IMR-90 (cell line): Measurements from ENCODE around the gene SLC29A1. TPM values are rescaled to one million over a fixed set of nuclear protein-coding genes. Genes with fewer than 3 reads are reported as not detected.

Source experiments
- ATAC-seq: fragments of 200-7000 bp; cut with Tn5 transposase; 2 replicates; pipeline ENCODE4 v1.9.1; 2020; ENCODE audit warnings: low read depth, mild to moderate bottlenecking, moderate library complexity
- BruUV-seq: library from RNA; stranded (reverse); fragments of 400-500 nt; replicated peaks from 2 replicates; lab custom pipeline; 2021; lab: Mats Ljungman, UMichigan
- CTCF ChIA-PET: fragments of 300-600 bp; formaldehyde crosslinking; extraction: SDS; loops from one replicate; lab custom pipeline; 2021; ENCODE audit warnings: antibody characterized with exemption; lab: Yijun Ruan, JAX
- POLR2A ChIA-PET: fragments of 300-600 bp; sonication (Branson Sonifier 250); formaldehyde crosslinking; loops from one replicate; lab custom pipeline; 2022; ENCODE audit warnings: antibody characterized with exemption; ENCODE audit not compliant: unreplicated experiment; lab: Charles Lee
- DNase-seq: peaks from one replicate; pipeline ENCODE4 v3.0.0; 2013
- H2AFZ ChIP-seq: replicated peaks from 2 replicates; pipeline ENCODE3; 2013; ENCODE audit warnings: low read length, mild to moderate bottlenecking; ENCODE audit not compliant: poor library complexity
- H2AK5ac ChIP-seq: 2 replicates; pipeline ENCODE4 v1.6.1; 2013; ENCODE audit warnings: low read depth, low read length, inconsistent platforms
- H2AK9ac ChIP-seq: replicated peaks from 2 replicates; pipeline ENCODE3; 2013; ENCODE audit warnings: mild to moderate bottlenecking, low read depth, low read length, moderate library complexity; ENCODE audit not compliant: poor library complexity
- H2BK120ac ChIP-seq: 2 replicates; pipeline ENCODE4 v1.6.1; 2013; ENCODE audit warnings: low read depth, low read length, inconsistent platforms
- H2BK15ac ChIP-seq: 3 replicates; pipeline ENCODE4 v1.6.1; 2013; ENCODE audit warnings: low read depth, low read length, inconsistent platforms
- H2BK20ac ChIP-seq: 2 replicates; pipeline ENCODE4 v1.6.1; 2013; ENCODE audit warnings: low read depth, mild to moderate bottlenecking, inconsistent platforms, low read length, moderate library complexity
- H2BK5ac ChIP-seq: 2 replicates; pipeline ENCODE4 v1.6.1; 2013; ENCODE audit warnings: mild to moderate bottlenecking, low read depth, low read length, inconsistent platforms; ENCODE audit not compliant: poor library complexity, severe bottlenecking
- H3K14ac ChIP-seq: replicated peaks from 2 replicates; pipeline ENCODE4 v1.6.1; 2013; ENCODE audit warnings: low read depth, low read length, inconsistent platforms
- H3K18ac ChIP-seq: 2 replicates; pipeline ENCODE4 v1.6.1; 2013; ENCODE audit warnings: low read depth, low read length, control low read depth
- H3K23ac ChIP-seq: 2 replicates; pipeline ENCODE4 v1.6.1; 2013; ENCODE audit warnings: low read depth, low read length, inconsistent platforms
- H3K27ac ChIP-seq: 2 replicates; pipeline ENCODE4 v1.5.1; 2013; ENCODE audit warnings: mild to moderate bottlenecking, control low read depth, low read length; ENCODE audit not compliant: insufficient read depth
- H3K27me3 ChIP-seq: 2 replicates; pipeline ENCODE4 v1.6.1; 2013; ENCODE audit warnings: low read length; ENCODE audit not compliant: control insufficient read depth, insufficient read depth
- H3K36me3 ChIP-seq: 2 replicates; pipeline ENCODE4 v1.6.1; 2013; ENCODE audit warnings: low read length, mixed read lengths; ENCODE audit not compliant: control insufficient read depth, insufficient read depth
- H3K4ac ChIP-seq: 2 replicates; pipeline ENCODE4 v1.6.1; 2013; ENCODE audit warnings: low read depth, low read length, inconsistent platforms
- H3K4me1 ChIP-seq: 2 replicates; pipeline ENCODE4 v1.6.1; 2013; ENCODE audit warnings: low read length, mixed read lengths; ENCODE audit not compliant: control insufficient read depth, insufficient read depth
- H3K4me2 ChIP-seq: 2 replicates; pipeline ENCODE4 v1.6.1; 2013; ENCODE audit warnings: low read depth, mild to moderate bottlenecking, control low read depth, low read length, moderate library complexity
- H3K4me3 ChIP-seq: 2 replicates; pipeline ENCODE4 v1.5.1; 2013; ENCODE audit warnings: low read depth, mild to moderate bottlenecking, control low read depth, low read length, moderate library complexity; ENCODE audit not compliant: insufficient read depth
- H3K56ac ChIP-seq: 2 replicates; pipeline ENCODE4 v1.6.1; 2013; ENCODE audit warnings: low read length, inconsistent platforms; ENCODE audit not compliant: insufficient read depth; ENCODE audit errors: extremely low read depth
- H3K79me1 ChIP-seq, 2 experiments: 2 replicates each; pipeline ENCODE4 v1.6.1; 2013; ENCODE audit warnings: low read length in 2 of 2, inconsistent platforms in 1 of 2, low read depth in 1 of 2
- H3K9ac ChIP-seq: 2 replicates; pipeline ENCODE4 v1.6.1; 2013; ENCODE audit warnings: low read depth, low read length, control low read depth
- H3K9me1 ChIP-seq: 2 replicates; pipeline ENCODE4 v1.6.1; 2013; ENCODE audit warnings: low read length, inconsistent platforms; ENCODE audit not compliant: insufficient read depth
- H3K9me3 ChIP-seq: 2 replicates; pipeline ENCODE4 v1.6.1; 2013; ENCODE audit warnings: low read length; ENCODE audit not compliant: control insufficient read depth, insufficient read depth
- H4K20me1 ChIP-seq: 2 replicates; pipeline ENCODE4 v1.6.1; 2013; ENCODE audit warnings: low read length, inconsistent platforms; ENCODE audit not compliant: insufficient read depth
- H4K5ac ChIP-seq: 2 replicates; pipeline ENCODE4 v1.6.1; 2013; ENCODE audit warnings: mild to moderate bottlenecking, low read depth, low read length, control low read depth
- H4K8ac ChIP-seq, 2 experiments: 2 replicates each; pipeline ENCODE4 v1.6.1; 2013; ENCODE audit warnings: low read depth in 2 of 2, low read length in 2 of 2, control low read depth in 1 of 2, inconsistent platforms in 1 of 2
- H4K91ac ChIP-seq: 2 replicates; pipeline ENCODE4 v1.6.1; 2013; ENCODE audit warnings: low read depth, low read length, inconsistent platforms; ENCODE audit not compliant: insufficient read depth
- BHLHE40 ChIP-seq: fragments of 150-350 bp; IDR thresholded peaks from 2 replicates; pipeline ENCODE4 v1.6.1; 2016; ENCODE audit warnings: mild to moderate bottlenecking, low read depth, low read length
- CHD1 ChIP-seq: IDR thresholded peaks from 2 replicates; pipeline ENCODE4 v1.6.1; 2012; ENCODE audit warnings: low read depth, low read length, improper control_type of control experiment
- CTCF ChIP-seq: conservative IDR thresholded peaks from 2 replicates; pipeline ENCODE4 v1.5.1; 2012; ENCODE audit warnings: mild to moderate bottlenecking, low read depth, low read length, improper control_type of control experiment
- MAFK ChIP-seq: IDR thresholded peaks from 2 replicates; pipeline ENCODE4 v1.6.1; 2012; ENCODE audit warnings: low read depth, low read length, improper control_type of control experiment
- MAZ ChIP-seq: IDR thresholded peaks from 2 replicates; pipeline ENCODE4 v1.6.1; 2012; ENCODE audit warnings: low read depth, mild to moderate bottlenecking, low read length, improper control_type of control experiment, moderate library complexity, borderline replicate concordance
- MXI1 ChIP-seq: IDR thresholded peaks from 2 replicates; pipeline ENCODE4 v1.6.1; 2012; ENCODE audit warnings: low read depth, mild to moderate bottlenecking, low read length, moderate library complexity, borderline replicate concordance
- NFE2L2 ChIP-seq: fragments of 150-350 bp; IDR thresholded peaks from 2 replicates; pipeline ENCODE4 v1.6.1; 2016; ENCODE audit warnings: low read depth, mild to moderate bottlenecking, low read length
- POLR2A ChIP-seq: IDR thresholded peaks from 2 replicates; pipeline ENCODE4 v1.6.1; 2012; ENCODE audit warnings: mild to moderate bottlenecking, low read depth, low read length
- RAD21 ChIP-seq: IDR thresholded peaks from 2 replicates; pipeline ENCODE4 v1.6.1; 2012; ENCODE audit warnings: low read length, improper control_type of control experiment
- RCOR1 ChIP-seq: IDR thresholded peaks from 2 replicates; pipeline ENCODE4 v1.6.1; 2012; ENCODE audit warnings: mild to moderate bottlenecking, low read length, improper control_type of control experiment; ENCODE audit not compliant: insufficient replicate concordance
- SMC3 ChIP-seq: fragments of 150-350 bp; IDR thresholded peaks from 2 replicates; pipeline ENCODE4 v1.6.1; 2016; ENCODE audit warnings: low read depth, mild to moderate bottlenecking, antibody characterized with exemption, low read length, moderate library complexity
- WGBS, 2 experiments: methylation state at CpG; one replicate each; pipeline versions ENCODE4 v1.1.5 to v1.1.7; 2013; ENCODE audit warnings: missing lambda C conversion rate in 2 of 2; ENCODE audit not compliant: insufficient read length in 1 of 2; ENCODE audit errors: extremely low coverage in 2 of 2; 5-methylcytosine and 5-hydroxymethylcytosine counted together
- dilution Hi-C: fragments of 300-500 bp; cut with HindIII; formaldehyde crosslinking; loops from one replicate; pipeline ENCODE4 v1.14.3; 2018; ENCODE audit warnings: low sequenced_read_pairs; ENCODE audit not compliant: unreplicated experiment
- in situ Hi-C: fragments of 300-500 bp; cut with MboI; formaldehyde crosslinking; loops from 3 replicates; pipeline ENCODE4 v1.14.3; 2019; ENCODE audit warnings: low sequenced_read_pairs, inconsistent platforms, mixed read lengths
- intact Hi-C: fragments of 100-400 bp; cut with micrococcal nuclease; formaldehyde crosslinking; loops from 2 replicates; pipeline ENCODE4 v1.10.0; 2022
- polyA plus RNA-seq, 3 experiments: library from polyadenylated mRNA; depleted of rRNA; stranded (reverse); fragments of >200 nt; gene quantifications; 2 replicates each; pipeline ENCODE4 v1.2.3, GENCODE V29; 2012; ENCODE audit warnings: low replicate concordance in 1 of 3
- total RNA-seq: library from RNA; depleted of rRNA; stranded (reverse); fragments of >200 nt; gene quantifications from 2 replicates; pipeline ENCODE4 v1.2.3, GENCODE V29; 2012
- TF ChIP-seq, protein P1 (sequence below): fragments of 150-350 bp; IDR thresholded peaks from 2 replicates; pipeline ENCODE4 v1.6.1; 2017; ENCODE audit warnings: mild to moderate bottlenecking, antibody characterized with exemption, low read length, low read depth
- TF ChIP-seq, protein P2 (sequence below): fragments of 150-350 bp; IDR thresholded peaks from 2 replicates; pipeline ENCODE4 v1.6.1; 2016; ENCODE audit warnings: low read depth, mild to moderate bottlenecking, low read length, moderate library complexity, borderline replicate concordance

The SLC29A1 gene
- total and polyA plus RNA-seq, 2 of the 4 experiments (the other 2 are of a cell fraction): 4.1 to 22.1 TPM

GRCh38 chr6:44243345-44243744 is 19.9 kb downstream of the SLC29A1 start:
- ATAC-seq (no peak), DNase-seq (no peak)
- CTCF ChIA-PET: no interaction called here
- in situ Hi-C loops (no loop called here), intact Hi-C loops (no loop called here), dilution Hi-C loops (no loop called here)
- Histone ChIP-seq H3K4me2 (no peak overlapping the region), H2AK5ac (no peak overlapping the region), H4K8ac (no peak overlapping the region), H3K14ac (no peak overlapping the region), H3K18ac (no peak overlapping the region), H4K20me1 (peaks cover 15% of the 10 kb centered on the region), H3K4me3 (no peak overlapping the region), H2BK5ac (no peak overlapping the region), H3K4ac (no peak overlapping the region), H2BK120ac (no peak overlapping the region), H3K23ac (no peak overlapping the region), H2AK9ac (no peak overlapping the region), H2AFZ (no peak overlapping the region), H3K9me1 (peaks cover 8% of the 10 kb centered on the region), H3K9me3 (no peaks in the 10 kb centered on the region), H3K79me1 (peaks cover 0 to 20% of the 10 kb centered on the region in 2 experiments; a peak in 2 of 4 replicates), H3K56ac (no peak overlapping the region), H3K9ac (no peak overlapping the region), H3K27me3 (no peaks in the 10 kb centered on the region), H3K36me3 (no peaks in the 10 kb centered on the region), H2BK15ac (no peak overlapping the region), H2BK20ac (no peak overlapping the region), H3K27ac (no peak overlapping the region), H4K5ac (no peak overlapping the region), H3K4me1 (peaks cover 3% of the 10 kb centered on the region), H4K91ac (no peak overlapping the region)
- WGBS, 2 experiments: no CpG with 5 or more reads among the region's 7 CpGs
- BruUV-seq: no TSS peak
- POLR2A ChIA-PET: no interaction called here
- TF ChIP-seq, protein P1, sequence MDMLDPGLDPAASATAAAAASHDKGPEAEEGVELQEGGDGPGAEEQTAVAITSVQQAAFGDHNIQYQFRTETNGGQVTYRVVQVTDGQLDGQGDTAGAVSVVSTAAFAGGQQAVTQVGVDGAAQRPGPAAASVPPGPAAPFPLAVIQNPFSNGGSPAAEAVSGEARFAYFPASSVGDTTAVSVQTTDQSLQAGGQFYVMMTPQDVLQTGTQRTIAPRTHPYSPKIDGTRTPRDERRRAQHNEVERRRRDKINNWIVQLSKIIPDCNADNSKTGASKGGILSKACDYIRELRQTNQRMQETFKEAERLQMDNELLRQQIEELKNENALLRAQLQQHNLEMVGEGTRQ: no peak
- TF ChIP-seq CHD1 (no peak), RCOR1 (no peak), POLR2A (no peak), NFE2L2 (no peak), MXI1 (no peak), BHLHE40 (no peak), SMC3 (no peak), RAD21 (no peak), MAZ (no peak), CTCF (no peak), MAFK (no peak)
- TF ChIP-seq, protein P2, sequence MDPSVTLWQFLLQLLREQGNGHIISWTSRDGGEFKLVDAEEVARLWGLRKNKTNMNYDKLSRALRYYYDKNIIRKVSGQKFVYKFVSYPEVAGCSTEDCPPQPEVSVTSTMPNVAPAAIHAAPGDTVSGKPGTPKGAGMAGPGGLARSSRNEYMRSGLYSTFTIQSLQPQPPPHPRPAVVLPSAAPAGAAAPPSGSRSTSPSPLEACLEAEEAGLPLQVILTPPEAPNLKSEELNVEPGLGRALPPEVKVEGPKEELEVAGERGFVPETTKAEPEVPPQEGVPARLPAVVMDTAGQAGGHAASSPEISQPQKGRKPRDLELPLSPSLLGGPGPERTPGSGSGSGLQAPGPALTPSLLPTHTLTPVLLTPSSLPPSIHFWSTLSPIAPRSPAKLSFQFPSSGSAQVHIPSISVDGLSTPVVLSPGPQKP: no peak
